SJCRH30 (cell line): ENCODE results near the gene TIMM44. TPM values are rescaled to one million over a fixed set of nuclear protein-coding genes. Genes with fewer than 3 reads are reported as not detected.
A peak's percentile ranks its signal among the peaks of the same experiment; 100 is the strongest.

Experiments
- DNase-seq, 2 experiments: peaks; one replicate each; pipeline ENCODE4 v3.0.0-alpha.2; 2015 to 2020
- H3K27ac ChIP-seq: fragments of 250-450 bp; sonication (Bioruptor Pico); 2 replicates; pipeline ENCODE4 v1.5.1; 2020; ENCODE audit warnings: mild to moderate bottlenecking, moderate library complexity
- H3K27me3 ChIP-seq: fragments of 250-450 bp; sonication (Bioruptor Pico); 2 replicates; pipeline ENCODE4 v1.5.1; 2020; ENCODE audit warnings: mild to moderate bottlenecking, moderate library complexity
- H3K36me3 ChIP-seq: fragments of 250-450 bp; sonication (Bioruptor Pico); 2 replicates; pipeline ENCODE4 v1.5.1; 2020; ENCODE audit warnings: mild to moderate bottlenecking, moderate library complexity
- H3K4me1 ChIP-seq: fragments of 250-450 bp; sonication (Bioruptor Pico); 2 replicates; pipeline ENCODE4 v1.5.1; 2020; ENCODE audit warnings: mild to moderate bottlenecking, moderate library complexity
- H3K4me3 ChIP-seq: fragments of 250-450 bp; sonication (Bioruptor Pico); 2 replicates; pipeline ENCODE4 v1.5.1; 2020; ENCODE audit warnings: mild to moderate bottlenecking, moderate library complexity
- H3K9me3 ChIP-seq: fragments of 250-450 bp; sonication (Bioruptor Pico); replicated peaks from 2 replicates; pipeline ENCODE4 v1.5.1; 2020; ENCODE audit warnings: mild to moderate bottlenecking, moderate library complexity
- total RNA-seq: library from RNA; depleted of rRNA; stranded (reverse); fragments of >200 nt; shearing (Covaris generic); gene quantifications from 2 replicates; pipeline ENCODE4 v1.2.3, GENCODE V29; 2014

Gene TIMM44
- total RNA-seq, 1 experiment from 2014 or later, result 55.2 TPM

DNA sequence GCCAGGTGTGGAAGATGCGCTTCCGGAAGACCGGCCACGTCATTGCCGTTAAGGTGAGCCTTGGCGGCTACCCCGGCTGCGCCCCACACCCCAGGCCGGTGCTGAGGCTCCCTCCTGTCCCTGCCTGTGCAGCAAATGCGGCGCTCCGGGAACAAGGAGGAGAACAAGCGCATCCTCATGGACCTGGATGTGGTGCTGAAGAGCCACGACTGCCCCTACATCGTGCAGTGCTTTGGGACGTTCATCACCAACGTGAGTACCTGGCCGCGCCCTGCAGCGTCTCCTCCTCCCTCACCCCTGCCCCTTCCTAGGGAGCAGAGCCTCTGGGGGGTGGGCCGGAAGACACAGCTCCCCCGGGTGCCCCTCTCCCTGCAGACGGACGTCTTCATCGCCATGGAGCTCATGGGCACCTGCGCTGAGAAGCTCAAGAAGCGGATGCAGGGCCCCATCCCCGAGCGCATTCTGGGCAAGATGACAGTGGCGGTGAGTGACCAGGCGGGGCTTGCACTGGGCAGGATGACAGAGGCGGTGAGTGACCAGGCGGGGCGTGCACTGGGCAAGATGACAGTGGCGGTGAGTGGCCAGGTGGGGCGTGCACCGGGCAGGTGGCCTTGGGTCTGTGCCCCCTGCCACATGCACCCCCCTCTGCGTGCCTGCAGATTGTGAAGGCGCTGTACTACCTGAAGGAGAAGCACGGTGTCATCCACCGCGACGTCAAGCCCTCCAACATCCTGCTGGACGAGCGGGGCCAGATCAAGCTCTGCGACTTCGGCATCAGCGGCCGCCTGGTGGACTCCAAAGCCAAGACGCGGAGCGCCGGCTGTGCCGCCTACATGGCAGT, 32.9 kb downstream of the TIMM44 start:
- Histone ChIP-seq H3K4me1 (no peaks in the 10 kb centered on the region), H3K9me3 (no peaks in the 10 kb centered on the region), H3K36me3 (no peaks in the 10 kb centered on the region; the same call in 1 of the 2 replicates), H3K27me3 (no peaks in the 10 kb centered on the region; the same call in 1 of the 2 replicates), H3K27ac (no peak overlapping the region), H3K4me3 (no peak overlapping the region)
- DNase-seq, result no peak

GRCh38 chr19:7909471-7910067, 33.9 kb downstream of the TIMM44 start:
- Histone ChIP-seq H3K27me3 (no peaks in the 10 kb centered on the region), H3K36me3 (no peaks in the 10 kb centered on the region; the same call in 1 of the 2 replicates), H3K27ac (no peak overlapping the region), H3K4me3 (no peak overlapping the region), H3K9me3 (no peaks in the 10 kb centered on the region), H3K4me1 (no peaks in the 10 kb centered on the region)
- no peak for DNase-seq

DNA sequence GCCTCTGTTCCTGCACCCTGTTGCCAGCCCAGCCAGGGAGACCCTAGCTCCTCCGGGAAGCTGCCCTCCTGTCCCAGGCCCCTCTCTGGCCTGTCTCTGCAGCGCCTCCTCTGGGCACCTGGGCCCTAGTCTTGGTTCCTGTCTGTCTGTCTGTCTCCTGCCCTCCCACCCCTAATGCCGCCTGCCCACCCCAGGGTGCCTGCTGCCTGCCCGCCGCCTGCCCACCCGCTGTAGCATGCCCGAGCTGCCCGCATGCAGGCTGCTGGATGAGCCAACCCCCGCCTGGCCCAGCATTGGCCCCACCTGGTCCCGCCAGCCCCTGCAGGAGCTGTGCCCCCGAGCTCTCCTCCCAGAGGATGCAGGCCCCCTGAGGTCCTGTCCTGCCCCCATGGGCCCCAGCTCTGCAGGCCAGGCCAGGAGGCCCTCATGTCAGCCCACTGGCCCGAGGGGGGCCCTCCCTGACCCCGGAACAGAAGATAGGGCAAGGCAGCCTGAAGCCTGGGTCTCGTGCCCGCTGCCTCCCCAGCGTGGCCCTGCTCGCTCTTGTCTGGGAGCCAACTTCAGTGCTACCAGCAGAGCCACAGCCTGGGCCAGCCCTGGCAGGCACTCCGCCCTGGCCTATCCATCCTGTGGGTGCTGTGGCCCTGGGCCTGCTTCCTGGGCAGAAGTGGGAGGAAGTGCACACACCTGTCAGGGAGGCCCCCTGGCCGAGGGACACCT, 34.6 kb downstream of the TIMM44 start:
- no peak overlapping the region for H3K27ac ChIP-seq
- H3K27me3 ChIP-seq, result no peaks in the 10 kb centered on the region
- H3K4me1 ChIP-seq, result no peaks in the 10 kb centered on the region
- no peaks in the 10 kb centered on the region; the same call in 1 of the 2 replicates for H3K36me3 ChIP-seq
- H3K9me3 ChIP-seq, result no peaks in the 10 kb centered on the region
- no peak for DNase-seq
- no peak overlapping the region for H3K4me3 ChIP-seq

GRCh38 chr19:7908078-7908699, 35.3 kb downstream of the TIMM44 start:
- Histone ChIP-seq H3K36me3 (no peaks in the 10 kb centered on the region; the same call in 1 of the 2 replicates), H3K9me3 (no peaks in the 10 kb centered on the region), H3K4me1 (no peaks in the 10 kb centered on the region), H3K27ac (no peak overlapping the region), H3K4me3 (no peak overlapping the region), H3K27me3 (no peaks in the 10 kb centered on the region)
- DNase-seq, result no peak

DNA sequence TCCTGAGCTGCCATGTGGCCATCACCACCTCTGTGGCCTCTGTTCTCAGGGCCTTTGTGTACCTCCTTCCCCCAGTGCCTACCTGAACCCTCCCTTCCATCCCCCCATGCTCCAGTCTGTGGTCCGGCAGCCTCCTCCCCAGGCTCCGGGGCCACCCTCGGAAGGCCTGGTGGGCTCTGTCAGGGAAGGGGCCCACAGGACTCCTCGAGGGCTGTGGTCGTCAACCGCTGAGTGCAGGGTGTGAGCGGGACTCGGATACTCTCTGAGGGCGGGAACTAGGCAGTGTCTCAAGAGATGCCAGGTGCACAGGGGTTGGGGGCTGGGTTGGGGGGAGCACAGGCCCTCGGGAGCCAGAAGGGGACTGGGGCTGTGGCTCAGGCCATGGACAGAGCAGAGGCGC, 35.9 kb downstream of the TIMM44 start:
- Histone ChIP-seq H3K27me3 (no peaks in the 10 kb centered on the region), H3K36me3 (no peaks in the 10 kb centered on the region; the same call in 1 of the 2 replicates), H3K9me3 (no peaks in the 10 kb centered on the region), H3K4me1 (no peaks in the 10 kb centered on the region; the same call in 1 of the 2 replicates), H3K27ac (no peak overlapping the region), H3K4me3 (no peak overlapping the region)
- DNase-seq, result no peak

- H3K4me1 ChIP-seq, result no peaks in the 10 kb centered on the region; the same call in 1 of the 2 replicates
These were observed 36.3 kb downstream of the TIMM44 start for GRCh38 chr19:7907122-7907521.

GRCh38 chr19:7905859-7906258, 37.6 kb downstream of the TIMM44 start:
- Histone ChIP-seq H3K9me3 (no peaks in the 10 kb centered on the region), H3K36me3 (no peaks in the 10 kb centered on the region), H3K4me3 (no peak overlapping the region), H3K27me3 (no peaks in the 10 kb centered on the region), H3K27ac (no peak overlapping the region), H3K4me1 (no peaks in the 10 kb centered on the region; the same call in 1 of the 2 replicates)
- DNase-seq, result no peak

More at GRCh38 chr19:7907122-7907521, 36.3 kb downstream of the TIMM44 start:
- Histone ChIP-seq H3K27me3 (no peaks in the 10 kb centered on the region), H3K4me3 (no peak overlapping the region), H3K9me3 (no peaks in the 10 kb centered on the region), H3K36me3 (no peaks in the 10 kb centered on the region; the same call in 1 of the 2 replicates), H3K27ac (no peak overlapping the region)
- DNase-seq, result no peak

DNA sequence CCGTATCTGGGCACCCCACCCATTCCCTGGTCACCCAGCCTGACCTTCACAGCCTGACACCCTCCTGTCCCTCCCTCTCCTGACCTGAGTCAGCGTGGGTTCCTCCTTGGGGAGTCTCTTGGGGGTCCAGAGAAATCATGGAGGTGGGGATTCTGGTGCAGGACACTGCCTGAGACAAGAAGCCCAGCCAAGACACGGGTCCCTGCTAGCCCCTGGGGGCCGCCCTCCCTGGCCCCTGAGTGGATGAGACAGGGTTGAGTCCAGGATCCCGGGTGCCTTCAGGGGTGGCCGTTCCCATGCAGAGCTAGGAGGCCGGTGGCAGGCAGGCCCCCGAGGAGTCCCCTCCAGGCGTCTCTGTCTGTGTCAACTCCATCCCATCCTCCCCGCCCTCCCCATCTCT, 38.2 kb downstream of the TIMM44 start:
- DNase-seq, result no peak
- no peaks in the 10 kb centered on the region for H3K36me3 ChIP-seq
- H3K4me3 ChIP-seq, result no peak overlapping the region
- H3K27ac ChIP-seq, result no peak overlapping the region
- no peaks in the 10 kb centered on the region; the same call in 1 of the 2 replicates for H3K4me1 ChIP-seq
- no peaks in the 10 kb centered on the region for H3K9me3 ChIP-seq
- no peaks in the 10 kb centered on the region for H3K27me3 ChIP-seq

DNA sequence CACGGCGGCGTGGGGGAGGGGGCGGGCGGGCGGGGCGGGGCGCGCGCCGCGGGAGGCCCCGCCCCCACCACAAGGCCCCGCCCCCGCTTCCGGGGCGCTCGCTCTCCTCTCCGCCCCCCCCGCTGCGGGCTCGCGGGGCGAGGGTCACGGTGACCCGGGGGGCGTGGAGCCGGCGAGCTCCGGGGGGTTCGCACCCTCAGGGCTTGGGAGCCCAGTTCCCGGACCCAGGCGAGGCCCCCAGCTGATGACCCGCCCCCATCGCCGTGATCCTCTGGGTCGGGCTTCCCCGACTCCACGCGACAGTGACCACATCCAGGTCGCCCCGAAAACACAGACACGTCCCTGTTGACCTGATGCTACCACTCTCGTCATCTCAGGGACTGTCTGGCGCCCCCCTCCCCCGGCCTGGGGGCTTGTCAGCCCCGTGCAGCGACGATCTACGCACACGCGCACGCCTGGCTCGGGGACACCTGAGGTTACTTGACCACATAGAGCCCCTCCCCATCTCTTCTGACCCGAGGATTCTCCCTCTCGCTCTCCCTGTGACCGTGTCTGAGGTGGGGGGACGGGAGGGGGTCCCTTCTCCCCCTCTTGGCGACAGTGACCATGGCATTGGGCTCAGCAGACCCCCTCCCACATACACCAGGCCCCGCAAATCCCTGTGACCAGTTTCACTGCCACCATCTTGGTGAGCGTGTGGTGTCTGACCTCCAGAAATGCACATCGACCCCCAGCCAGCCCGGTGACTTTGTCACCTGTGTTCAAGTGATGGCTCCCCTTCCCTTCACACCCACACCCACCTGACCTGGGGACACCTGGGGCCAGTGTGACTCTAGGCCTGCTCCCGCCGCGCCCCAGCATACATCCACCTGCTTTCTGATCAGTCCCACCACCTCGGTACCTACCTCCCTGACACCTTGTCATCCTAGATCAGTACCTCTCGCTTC, 39.1 kb downstream of the TIMM44 start:
- H3K4me1 ChIP-seq, result no peaks in the 10 kb centered on the region; the same call in 1 of the 2 replicates
- peak overlapping the region; percentile 77 for H3K4me3 ChIP-seq
- peak overlapping the region; percentile 20 for H3K27ac ChIP-seq
- DNase-seq, result no peak
- no peaks in the 10 kb centered on the region for H3K9me3 ChIP-seq
- no peaks in the 10 kb centered on the region for H3K27me3 ChIP-seq
- H3K36me3 ChIP-seq, result no peaks in the 10 kb centered on the region

GRCh38 chr19:7903244-7904073, 40.0 kb downstream of the TIMM44 start, which contains the start of gene MAP2K7:
MAP2K7 (plus strand) TSS chr19:7903877; CDS start chr19:7903945, 68 bp downstream.
- peak; percentile 99 for DNase-seq
- Histone ChIP-seq H3K27ac (peak within 1 kb of the TSS; percentile 36), H3K36me3 (no peaks in the 10 kb centered on the region), H3K27me3 (no peaks in the 10 kb centered on the region), H3K9me3 (no peaks in the 10 kb centered on the region), H3K4me3 (peak within 1 kb of the TSS; percentile 77), H3K4me1 (no peaks in the 10 kb centered on the region; the same call in 1 of the 2 replicates)

DNA sequence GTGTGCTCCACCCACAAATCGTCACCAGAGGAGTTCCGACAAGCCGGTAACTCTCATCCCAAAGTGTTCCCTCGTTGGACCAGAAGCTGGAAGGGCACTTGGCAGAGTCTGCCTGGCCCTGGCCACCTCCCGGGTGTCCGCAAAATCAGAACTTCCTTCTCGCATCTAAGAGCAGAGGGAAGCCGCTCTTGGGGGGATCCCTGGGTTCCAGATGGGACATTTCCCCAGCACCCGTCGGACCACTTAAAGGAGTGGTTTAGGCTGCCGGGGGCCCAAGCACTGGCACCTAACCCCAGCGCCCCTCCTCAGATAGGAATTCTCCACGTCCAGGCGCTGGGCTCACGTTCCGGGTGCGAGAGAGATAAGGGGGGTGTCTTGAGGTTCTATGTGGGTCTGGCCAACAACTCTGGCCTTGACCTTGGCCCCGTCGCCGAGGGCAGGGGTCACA, 40.6 kb downstream of the TIMM44 start:
- no peak for DNase-seq
- Histone ChIP-seq H3K4me3 (peak overlapping the region; percentile 77), H3K36me3 (no peaks in the 10 kb centered on the region), H3K4me1 (no peaks in the 10 kb centered on the region; the same call in 1 of the 2 replicates), H3K27ac (peak overlapping the region; percentile 36; the same call in 1 of the 2 replicates), H3K9me3 (no peaks in the 10 kb centered on the region), H3K27me3 (no peaks in the 10 kb centered on the region)

- Histone ChIP-seq H3K9me3 (no peaks in the 10 kb centered on the region), H3K36me3 (no peaks in the 10 kb centered on the region), H3K4me3 (no peak overlapping the region), H3K27me3 (no peaks in the 10 kb centered on the region), H3K27ac (no peak overlapping the region), H3K4me1 (no peaks in the 10 kb centered on the region; the same call in 1 of the 2 replicates)
- DNase-seq, result no peak
These were observed 42.1 kb downstream of the TIMM44 start for GRCh38 chr19:7901337-7901736.

GRCh38 chr19:7900931-7901330, 42.5 kb downstream of the TIMM44 start:
- H3K4me3 ChIP-seq, result no peak overlapping the region
- H3K9me3 ChIP-seq, result no peaks in the 10 kb centered on the region
- DNase-seq, result no peak
- no peaks in the 10 kb centered on the region for H3K27me3 ChIP-seq
- no peaks in the 10 kb centered on the region for H3K36me3 ChIP-seq
- no peak overlapping the region for H3K27ac ChIP-seq
- H3K4me1 ChIP-seq, result no peaks in the 10 kb centered on the region; the same call in 1 of the 2 replicates
